Activated CD4-positive, alpha-beta T cell treated with anti-CD3 and anti-CD28 coated beads for 48 hours (primary cell): Measurements from ENCODE around the gene STX2.
A peak's percentile ranks its signal among the peaks of the same experiment; 100 is the strongest.

Source experiments
- DNase-seq: peaks from one replicate; pipeline ENCODE4 v3.0.0-alpha.2; 2020

Gene STX2

GRCh38 chr12:130829391-130830245, 9.4 kb downstream of the STX2 start:
- no peak for DNase-seq

DNA sequence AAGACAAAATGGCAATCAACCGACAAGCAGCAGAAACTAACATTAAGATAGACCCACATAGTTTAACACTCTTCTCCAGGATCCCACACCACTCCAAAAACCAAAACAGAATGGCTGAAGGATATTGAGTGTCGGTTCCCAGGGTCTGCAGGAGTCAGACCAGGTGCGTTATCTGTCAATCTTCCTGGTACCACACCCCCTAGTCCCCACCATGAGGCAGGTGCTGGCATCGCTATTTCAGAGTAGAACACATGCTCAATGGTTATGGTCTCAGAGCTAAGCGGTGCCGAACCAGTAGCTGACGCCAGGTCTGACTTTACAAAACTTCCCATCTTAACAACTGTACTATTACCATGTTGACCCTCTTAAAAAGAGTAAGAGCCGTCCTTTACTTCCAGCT, 10.2 kb downstream of the STX2 start:
- no peak for DNase-seq

- no peak for DNase-seq
These were observed 11.6 kb downstream of the STX2 start for GRCh38 chr12:130827432-130827831.

- DNase-seq: peak; percentile 82
These were observed 12.8 kb downstream of the STX2 start for GRCh38 chr12:130826151-130826801.

DNA sequence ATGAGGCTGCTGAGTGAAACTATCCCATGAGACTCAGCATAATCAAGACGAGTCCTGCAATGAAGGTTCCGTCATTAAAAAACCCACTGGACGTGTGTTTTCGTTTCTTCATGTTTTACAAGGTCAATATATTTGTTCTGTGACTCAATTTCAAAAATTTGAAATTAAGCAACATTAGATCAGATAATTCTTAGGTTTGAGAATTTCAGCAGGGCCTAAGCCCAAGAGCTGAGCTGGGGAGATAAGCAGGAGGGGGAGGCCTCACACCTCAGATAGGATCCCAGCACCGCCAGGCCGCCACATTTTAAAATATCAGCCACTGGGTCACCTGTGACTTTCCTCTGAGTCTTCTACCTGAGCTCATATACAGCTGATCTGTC, 13.3 kb downstream of the STX2 start:
- DNase-seq: no peak

GRCh38 chr12:130819681-130820080, 19.4 kb downstream of the STX2 start:
- DNase-seq: no peak

GRCh38 chr12:130818635-130819576, 20.1 kb downstream of the STX2 start:
- DNase-seq: peak; percentile 84

DNA sequence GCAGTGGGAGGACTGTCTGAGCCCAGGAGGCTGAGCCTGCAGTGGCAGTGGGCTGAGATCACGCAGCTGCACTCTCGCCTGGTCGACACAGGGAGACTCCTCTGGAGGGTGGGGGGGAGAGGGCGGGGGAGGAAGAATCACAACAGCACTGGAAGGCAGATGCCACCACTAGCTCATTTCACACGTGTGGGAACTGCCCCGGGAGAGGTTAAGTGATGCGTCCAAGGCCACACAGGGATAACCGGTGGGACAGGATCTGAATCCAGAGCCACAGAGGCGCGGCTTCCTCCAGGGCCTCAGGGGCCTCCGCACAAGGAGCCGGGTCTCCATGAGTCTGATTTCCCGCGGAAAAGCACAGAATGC, 20.8 kb downstream of the STX2 start:
- DNase-seq: no peak

- no peak for DNase-seq
These were observed 21.2 kb downstream of the STX2 start for GRCh38 chr12:130817804-130818203.

DNA sequence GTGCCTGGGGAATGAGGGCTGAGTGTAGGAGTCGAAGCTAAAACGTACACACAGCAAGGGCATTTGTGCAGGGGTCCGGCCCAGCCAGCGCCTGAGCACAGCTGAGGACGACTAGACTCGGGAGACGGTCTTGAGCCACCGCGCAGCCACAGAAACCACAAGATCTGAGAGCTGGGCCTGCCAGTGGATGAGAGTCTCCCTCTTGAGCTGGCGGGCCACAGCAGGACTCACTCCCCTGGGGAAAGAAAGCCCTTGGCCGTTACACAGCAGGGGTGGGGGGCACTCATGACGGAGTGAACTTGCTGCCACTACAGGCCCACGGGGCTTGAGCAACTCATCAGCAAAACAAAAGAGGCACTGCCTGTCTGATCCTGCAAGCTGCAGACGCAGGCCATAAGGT, 23.0 kb downstream of the STX2 start:
- DNase-seq: no peak

DNA sequence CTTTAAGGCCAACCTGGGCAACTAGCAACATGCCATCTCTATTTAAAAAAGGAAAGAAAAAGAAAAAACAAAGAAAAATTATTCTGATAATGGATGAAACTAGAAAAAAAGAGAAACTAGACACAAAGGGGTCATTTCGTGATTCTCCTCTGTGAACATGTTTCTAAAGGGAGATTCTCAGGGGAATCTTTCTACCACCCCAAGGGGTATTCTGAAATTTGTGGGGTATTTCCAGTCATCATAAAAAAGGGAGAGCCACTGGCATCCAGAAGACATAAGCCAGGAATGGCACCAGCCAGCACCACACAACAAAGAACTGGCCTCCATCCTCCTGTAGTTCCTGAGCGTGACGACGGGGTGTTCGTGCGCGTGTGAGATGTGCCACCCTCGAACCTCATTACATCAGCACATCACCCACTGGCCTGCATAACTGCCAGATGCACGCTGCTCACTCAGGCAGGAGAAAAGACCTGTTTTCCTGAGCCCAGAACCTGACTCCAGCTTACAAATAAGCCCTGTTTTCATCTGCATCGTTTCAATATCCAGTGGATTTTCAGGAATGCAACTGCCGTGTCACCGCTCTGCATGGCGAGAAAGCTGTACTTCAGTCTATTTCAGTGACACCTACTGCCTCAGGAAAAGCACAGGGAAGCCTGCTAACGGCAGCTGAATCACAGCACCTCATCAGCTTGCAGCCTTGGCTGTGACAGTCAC, 23.9 kb downstream of the STX2 start:
- DNase-seq: no peak

GRCh38 chr12:130813949-130814348, 25.1 kb downstream of the STX2 start:
- DNase-seq: no peak

- DNase-seq: no peak
These were observed 25.6 kb downstream of the STX2 start for GRCh38 chr12:130813436-130813835.

DNA sequence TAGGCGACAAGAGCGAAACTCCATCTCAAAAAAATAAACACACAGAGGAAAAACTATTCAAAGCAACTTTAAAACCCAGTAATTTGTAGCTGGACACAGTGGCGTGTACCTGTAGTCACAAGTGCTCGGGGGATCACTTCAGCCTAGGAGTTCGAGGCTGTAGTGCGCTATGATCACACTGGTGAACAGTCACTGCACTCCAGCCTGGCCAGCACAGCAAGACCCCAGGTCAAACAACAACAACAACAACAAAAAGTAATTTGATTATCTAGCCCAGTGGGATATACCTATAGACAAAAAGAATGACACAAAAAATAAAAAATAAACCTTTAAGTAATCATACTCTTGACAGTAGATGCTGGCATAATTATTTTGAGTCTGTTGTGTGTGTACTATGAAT, 29.3 kb downstream of the STX2 start:
- DNase-seq: no peak

DNA sequence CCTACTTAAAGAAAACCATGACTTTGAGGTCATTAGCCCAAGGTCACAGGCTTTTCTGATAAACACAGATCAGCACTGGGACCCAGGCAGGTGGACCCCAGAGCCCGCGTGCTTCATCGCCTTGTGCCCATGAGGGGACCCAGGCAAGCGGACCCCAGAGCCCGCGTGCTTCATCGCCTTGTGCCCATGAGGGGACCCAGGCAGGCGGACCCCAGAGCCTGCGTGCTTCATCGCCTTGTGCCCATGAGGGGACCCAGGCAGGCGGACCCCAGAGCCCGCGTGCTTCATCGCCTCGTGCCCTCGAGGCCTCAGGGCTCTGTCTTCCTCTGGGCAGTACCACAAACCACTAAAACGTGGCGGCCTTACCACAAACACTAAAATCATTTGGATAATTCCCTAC, 31.7 kb downstream of the STX2 start:
- no peak for DNase-seq

DNA sequence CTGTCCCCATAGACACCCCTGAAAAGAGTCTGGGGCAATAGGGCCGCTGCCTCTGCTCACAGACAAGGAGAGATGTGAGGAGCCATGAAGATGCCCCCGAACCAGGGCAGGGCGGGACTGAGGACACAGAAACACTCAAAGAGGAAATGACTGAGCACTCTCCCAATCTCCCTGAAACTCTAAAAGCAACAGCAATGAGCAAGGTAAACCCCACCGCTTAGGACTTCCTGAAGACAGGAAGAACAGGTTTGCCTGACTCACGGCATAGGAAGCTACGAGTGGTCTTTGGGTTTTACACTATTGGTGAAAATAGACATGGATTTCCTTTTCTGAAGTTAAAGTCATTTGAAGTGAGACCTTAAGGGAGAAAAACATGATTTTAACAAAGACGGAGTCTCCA, 32.5 kb downstream of the STX2 start:
- no peak for DNase-seq

GRCh38 chr12:130805635-130806034, 33.4 kb downstream of the STX2 start:
- no peak for DNase-seq

GRCh38 chr12:130804216-130804615, 34.8 kb downstream of the STX2 start:
- DNase-seq: no peak

DNA sequence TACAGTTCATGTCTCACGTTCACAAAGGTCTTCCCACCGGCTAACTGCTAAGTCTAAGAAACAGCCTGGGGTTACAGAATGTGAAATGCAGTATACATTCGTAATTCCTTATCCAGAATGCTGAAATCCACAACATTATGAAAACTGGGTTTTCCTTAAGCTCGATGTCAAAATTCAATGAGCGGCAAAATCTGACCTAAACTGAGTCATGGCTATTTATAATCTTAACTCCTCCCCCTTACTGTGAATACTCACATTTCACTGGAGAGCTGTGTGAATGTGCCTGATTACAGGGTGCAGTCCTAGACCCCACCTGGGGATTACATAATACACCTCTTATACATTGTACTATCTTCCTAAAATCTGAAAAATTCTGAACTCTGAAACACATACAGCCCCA, 35.3 kb downstream of the STX2 start:
- DNase-seq: no peak

DNA sequence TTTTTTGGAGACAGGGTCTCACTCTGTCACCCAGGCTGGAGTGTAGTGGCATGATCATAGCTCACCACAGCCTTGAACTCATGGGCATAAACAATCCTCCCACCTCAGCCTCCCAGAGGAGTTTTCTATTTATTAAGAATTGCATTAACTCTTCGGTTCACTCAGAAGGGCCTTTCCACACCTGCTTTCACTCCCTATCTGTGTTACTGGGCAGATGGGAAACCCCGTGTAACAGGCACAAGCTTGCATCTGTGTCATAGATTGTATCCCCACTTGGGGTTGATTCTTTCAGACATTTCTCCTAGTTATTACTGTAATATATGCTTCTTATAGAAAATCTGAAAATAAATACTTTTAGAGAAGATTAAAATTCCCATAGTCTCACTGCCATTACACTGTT, 38.7 kb downstream of the STX2 start:
- DNase-seq: no peak

DNA sequence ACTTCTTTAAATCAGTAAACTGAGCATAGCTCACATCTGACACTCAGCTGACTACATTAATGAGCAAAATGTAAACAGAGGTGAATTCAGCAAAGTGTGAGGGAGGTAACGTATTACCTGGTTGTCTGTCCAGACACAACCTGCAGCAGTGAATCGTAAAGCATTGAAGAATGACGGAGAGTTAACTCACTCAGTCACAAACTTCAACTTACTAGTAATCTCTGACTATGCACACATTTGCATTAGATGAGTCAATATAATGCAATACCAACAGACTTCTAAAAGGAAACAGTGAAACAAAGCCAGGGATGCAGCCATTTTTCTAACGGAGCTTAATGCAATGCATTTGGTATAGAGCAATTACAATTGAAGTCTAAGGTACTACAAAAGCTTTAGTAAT, 40.0 kb downstream of the STX2 start:
- DNase-seq: no peak

DNA sequence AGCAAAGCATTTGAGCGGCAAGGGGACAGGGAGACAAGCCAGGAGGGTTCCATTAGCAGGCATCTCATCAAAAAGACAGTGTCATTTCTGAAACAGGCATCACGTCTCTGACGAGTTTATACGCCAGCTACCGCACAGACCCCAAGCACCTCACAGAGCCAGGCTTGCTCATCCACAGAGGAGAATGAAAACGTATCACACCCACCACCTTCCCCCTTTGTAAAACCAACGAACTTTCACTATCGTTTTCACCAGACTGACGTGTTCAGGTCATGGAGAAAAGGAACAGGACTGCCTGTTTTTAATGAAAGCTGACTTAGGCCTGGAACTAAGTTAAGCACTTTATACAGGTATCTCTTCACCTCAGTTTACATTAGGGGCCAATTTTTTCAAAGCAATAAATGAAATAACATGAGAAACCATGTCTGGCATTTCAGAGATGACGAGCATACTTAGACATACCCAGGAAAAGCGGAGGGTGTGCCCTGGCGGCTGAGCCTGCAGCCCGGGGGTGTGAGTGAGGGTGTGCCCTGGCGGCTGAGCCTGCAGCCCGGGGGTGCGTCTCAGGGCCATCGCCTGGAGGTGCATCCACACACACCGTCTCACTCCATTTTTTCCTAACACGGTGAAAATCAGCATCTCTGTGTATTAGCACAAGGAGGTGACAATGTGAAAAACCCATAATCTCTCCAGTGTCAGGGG, 41.9 kb downstream of the STX2 start:
- peak; percentile 68 for DNase-seq
